IMR-90 (cell line): Measurements from ENCODE around the gene KRT71. TPM values are rescaled to one million over a fixed set of nuclear protein-coding genes. Genes with fewer than 3 reads are reported as not detected.

Experiments
- ATAC-seq: fragments of 200-7000 bp; cut with Tn5 transposase; 2 replicates; pipeline ENCODE4 v1.9.1; 2020; ENCODE audit warnings: low read depth, mild to moderate bottlenecking, moderate library complexity
- BruUV-seq: library from RNA; stranded (reverse); fragments of 400-500 nt; replicated peaks from 2 replicates; lab custom pipeline; 2021; lab: Mats Ljungman, UMichigan
- CTCF ChIA-PET: fragments of 300-600 bp; formaldehyde crosslinking; extraction: SDS; loops from one replicate; lab custom pipeline; 2021; ENCODE audit warnings: antibody characterized with exemption; lab: Yijun Ruan, JAX
- POLR2A ChIA-PET: fragments of 300-600 bp; sonication (Branson Sonifier 250); formaldehyde crosslinking; loops from one replicate; lab custom pipeline; 2022; ENCODE audit warnings: antibody characterized with exemption; ENCODE audit not compliant: unreplicated experiment; lab: Charles Lee
- DNase-seq: peaks from one replicate; pipeline ENCODE4 v3.0.0; 2013
- H2AFZ ChIP-seq: replicated peaks from 2 replicates; pipeline ENCODE3; 2013; ENCODE audit warnings: low read length, mild to moderate bottlenecking; ENCODE audit not compliant: poor library complexity
- H2AK5ac ChIP-seq: 2 replicates; pipeline ENCODE4 v1.6.1; 2013; ENCODE audit warnings: low read depth, low read length, inconsistent platforms
- H2AK9ac ChIP-seq: replicated peaks from 2 replicates; pipeline ENCODE3; 2013; ENCODE audit warnings: mild to moderate bottlenecking, low read depth, low read length, moderate library complexity; ENCODE audit not compliant: poor library complexity
- H2BK120ac ChIP-seq: 2 replicates; pipeline ENCODE4 v1.6.1; 2013; ENCODE audit warnings: low read depth, low read length, inconsistent platforms
- H2BK15ac ChIP-seq: 3 replicates; pipeline ENCODE4 v1.6.1; 2013; ENCODE audit warnings: low read depth, low read length, inconsistent platforms
- H2BK20ac ChIP-seq: 2 replicates; pipeline ENCODE4 v1.6.1; 2013; ENCODE audit warnings: low read depth, mild to moderate bottlenecking, inconsistent platforms, low read length, moderate library complexity
- H2BK5ac ChIP-seq: 2 replicates; pipeline ENCODE4 v1.6.1; 2013; ENCODE audit warnings: mild to moderate bottlenecking, low read depth, low read length, inconsistent platforms; ENCODE audit not compliant: poor library complexity, severe bottlenecking
- H3K14ac ChIP-seq: replicated peaks from 2 replicates; pipeline ENCODE4 v1.6.1; 2013; ENCODE audit warnings: low read depth, low read length, inconsistent platforms
- H3K18ac ChIP-seq: 2 replicates; pipeline ENCODE4 v1.6.1; 2013; ENCODE audit warnings: low read depth, low read length, control low read depth
- H3K23ac ChIP-seq: 2 replicates; pipeline ENCODE4 v1.6.1; 2013; ENCODE audit warnings: low read depth, low read length, inconsistent platforms
- H3K27ac ChIP-seq: 2 replicates; pipeline ENCODE4 v1.5.1; 2013; ENCODE audit warnings: mild to moderate bottlenecking, control low read depth, low read length; ENCODE audit not compliant: insufficient read depth
- H3K27me3 ChIP-seq: 2 replicates; pipeline ENCODE4 v1.6.1; 2013; ENCODE audit warnings: low read length; ENCODE audit not compliant: control insufficient read depth, insufficient read depth
- H3K36me3 ChIP-seq: 2 replicates; pipeline ENCODE4 v1.6.1; 2013; ENCODE audit warnings: low read length, mixed read lengths; ENCODE audit not compliant: control insufficient read depth, insufficient read depth
- H3K4ac ChIP-seq: 2 replicates; pipeline ENCODE4 v1.6.1; 2013; ENCODE audit warnings: low read depth, low read length, inconsistent platforms
- H3K4me1 ChIP-seq: 2 replicates; pipeline ENCODE4 v1.6.1; 2013; ENCODE audit warnings: low read length, mixed read lengths; ENCODE audit not compliant: control insufficient read depth, insufficient read depth
- H3K4me2 ChIP-seq: 2 replicates; pipeline ENCODE4 v1.6.1; 2013; ENCODE audit warnings: low read depth, mild to moderate bottlenecking, control low read depth, low read length, moderate library complexity
- H3K4me3 ChIP-seq: 2 replicates; pipeline ENCODE4 v1.5.1; 2013; ENCODE audit warnings: low read depth, mild to moderate bottlenecking, control low read depth, low read length, moderate library complexity; ENCODE audit not compliant: insufficient read depth
- H3K56ac ChIP-seq: 2 replicates; pipeline ENCODE4 v1.6.1; 2013; ENCODE audit warnings: low read length, inconsistent platforms; ENCODE audit not compliant: insufficient read depth; ENCODE audit errors: extremely low read depth
- H3K79me1 ChIP-seq, 2 experiments: 2 replicates each; pipeline ENCODE4 v1.6.1; 2013; ENCODE audit warnings: low read length in 2 of 2, inconsistent platforms in 1 of 2, low read depth in 1 of 2
- H3K9ac ChIP-seq: 2 replicates; pipeline ENCODE4 v1.6.1; 2013; ENCODE audit warnings: low read depth, low read length, control low read depth
- H3K9me1 ChIP-seq: 2 replicates; pipeline ENCODE4 v1.6.1; 2013; ENCODE audit warnings: low read length, inconsistent platforms; ENCODE audit not compliant: insufficient read depth
- H3K9me3 ChIP-seq: 2 replicates; pipeline ENCODE4 v1.6.1; 2013; ENCODE audit warnings: low read length; ENCODE audit not compliant: control insufficient read depth, insufficient read depth
- H4K20me1 ChIP-seq: 2 replicates; pipeline ENCODE4 v1.6.1; 2013; ENCODE audit warnings: low read length, inconsistent platforms; ENCODE audit not compliant: insufficient read depth
- H4K5ac ChIP-seq: 2 replicates; pipeline ENCODE4 v1.6.1; 2013; ENCODE audit warnings: mild to moderate bottlenecking, low read depth, low read length, control low read depth
- H4K8ac ChIP-seq, 2 experiments: 2 replicates each; pipeline ENCODE4 v1.6.1; 2013; ENCODE audit warnings: low read depth in 2 of 2, low read length in 2 of 2, control low read depth in 1 of 2, inconsistent platforms in 1 of 2
- H4K91ac ChIP-seq: 2 replicates; pipeline ENCODE4 v1.6.1; 2013; ENCODE audit warnings: low read depth, low read length, inconsistent platforms; ENCODE audit not compliant: insufficient read depth
- BHLHE40 ChIP-seq: fragments of 150-350 bp; IDR thresholded peaks from 2 replicates; pipeline ENCODE4 v1.6.1; 2016; ENCODE audit warnings: mild to moderate bottlenecking, low read depth, low read length
- CEBPB ChIP-seq: IDR thresholded peaks from 2 replicates; pipeline ENCODE4 v1.6.1; 2012; ENCODE audit warnings: low read depth, low read length, improper control_type of control experiment
- CHD1 ChIP-seq: IDR thresholded peaks from 2 replicates; pipeline ENCODE4 v1.6.1; 2012; ENCODE audit warnings: low read depth, low read length, improper control_type of control experiment
- CTCF ChIP-seq: conservative IDR thresholded peaks from 2 replicates; pipeline ENCODE4 v1.5.1; 2012; ENCODE audit warnings: mild to moderate bottlenecking, low read depth, low read length, improper control_type of control experiment
- FOS ChIP-seq: fragments of 150-350 bp; IDR thresholded peaks from 2 replicates; pipeline ENCODE4 v1.6.1; 2016; ENCODE audit warnings: low read depth, low read length
- MAFK ChIP-seq: IDR thresholded peaks from 2 replicates; pipeline ENCODE4 v1.6.1; 2012; ENCODE audit warnings: low read depth, low read length, improper control_type of control experiment
- MAZ ChIP-seq: IDR thresholded peaks from 2 replicates; pipeline ENCODE4 v1.6.1; 2012; ENCODE audit warnings: low read depth, mild to moderate bottlenecking, low read length, improper control_type of control experiment, moderate library complexity, borderline replicate concordance
- MXI1 ChIP-seq: IDR thresholded peaks from 2 replicates; pipeline ENCODE4 v1.6.1; 2012; ENCODE audit warnings: low read depth, mild to moderate bottlenecking, low read length, moderate library complexity, borderline replicate concordance
- NFE2L2 ChIP-seq: fragments of 150-350 bp; IDR thresholded peaks from 2 replicates; pipeline ENCODE4 v1.6.1; 2016; ENCODE audit warnings: low read depth, mild to moderate bottlenecking, low read length
- POLR2A ChIP-seq: IDR thresholded peaks from 2 replicates; pipeline ENCODE4 v1.6.1; 2012; ENCODE audit warnings: mild to moderate bottlenecking, low read depth, low read length
- RAD21 ChIP-seq: IDR thresholded peaks from 2 replicates; pipeline ENCODE4 v1.6.1; 2012; ENCODE audit warnings: low read length, improper control_type of control experiment
- RCOR1 ChIP-seq: IDR thresholded peaks from 2 replicates; pipeline ENCODE4 v1.6.1; 2012; ENCODE audit warnings: mild to moderate bottlenecking, low read length, improper control_type of control experiment; ENCODE audit not compliant: insufficient replicate concordance
- RFX5 ChIP-seq: IDR thresholded peaks from 2 replicates; pipeline ENCODE4 v1.8.0; 2012; ENCODE audit warnings: low read depth, mild to moderate bottlenecking, low read length, moderate library complexity
- SMC3 ChIP-seq: fragments of 150-350 bp; IDR thresholded peaks from 2 replicates; pipeline ENCODE4 v1.6.1; 2016; ENCODE audit warnings: low read depth, mild to moderate bottlenecking, antibody characterized with exemption, low read length, moderate library complexity
- WGBS, 2 experiments: methylation state at CpG; one replicate each; pipeline versions ENCODE4 v1.1.5 to v1.1.7; 2013; ENCODE audit warnings: missing lambda C conversion rate in 2 of 2; ENCODE audit not compliant: insufficient read length in 1 of 2; ENCODE audit errors: extremely low coverage in 2 of 2; 5-methylcytosine and 5-hydroxymethylcytosine counted together
- dilution Hi-C: fragments of 300-500 bp; cut with HindIII; formaldehyde crosslinking; loops from one replicate; pipeline ENCODE4 v1.14.3; 2018; ENCODE audit warnings: low sequenced_read_pairs; ENCODE audit not compliant: unreplicated experiment
- in situ Hi-C: fragments of 300-500 bp; cut with MboI; formaldehyde crosslinking; loops from 3 replicates; pipeline ENCODE4 v1.14.3; 2019; ENCODE audit warnings: low sequenced_read_pairs, inconsistent platforms, mixed read lengths
- intact Hi-C: fragments of 100-400 bp; cut with micrococcal nuclease; formaldehyde crosslinking; loops from 2 replicates; pipeline ENCODE4 v1.10.0; 2022
- polyA plus RNA-seq, 3 experiments: library from polyadenylated mRNA; depleted of rRNA; stranded (reverse); fragments of >200 nt; gene quantifications; 2 replicates each; pipeline ENCODE4 v1.2.3, GENCODE V29; 2012; ENCODE audit warnings: low replicate concordance in 1 of 3
- total RNA-seq: library from RNA; depleted of rRNA; stranded (reverse); fragments of >200 nt; gene quantifications from 2 replicates; pipeline ENCODE4 v1.2.3, GENCODE V29; 2012
- TF ChIP-seq, protein P1 (sequence below): fragments of 150-350 bp; IDR thresholded peaks from 2 replicates; pipeline ENCODE4 v1.6.1; 2017; ENCODE audit warnings: mild to moderate bottlenecking, antibody characterized with exemption, low read length, low read depth
- TF ChIP-seq, protein P2 (sequence below): fragments of 150-350 bp; IDR thresholded peaks from 2 replicates; pipeline ENCODE4 v1.6.1; 2016; ENCODE audit warnings: low read depth, mild to moderate bottlenecking, low read length, moderate library complexity, borderline replicate concordance

KRT71 gene
- total and polyA plus RNA-seq, 2 of the 4 experiments (the other 2 are of a cell fraction) = not detected

DNA sequence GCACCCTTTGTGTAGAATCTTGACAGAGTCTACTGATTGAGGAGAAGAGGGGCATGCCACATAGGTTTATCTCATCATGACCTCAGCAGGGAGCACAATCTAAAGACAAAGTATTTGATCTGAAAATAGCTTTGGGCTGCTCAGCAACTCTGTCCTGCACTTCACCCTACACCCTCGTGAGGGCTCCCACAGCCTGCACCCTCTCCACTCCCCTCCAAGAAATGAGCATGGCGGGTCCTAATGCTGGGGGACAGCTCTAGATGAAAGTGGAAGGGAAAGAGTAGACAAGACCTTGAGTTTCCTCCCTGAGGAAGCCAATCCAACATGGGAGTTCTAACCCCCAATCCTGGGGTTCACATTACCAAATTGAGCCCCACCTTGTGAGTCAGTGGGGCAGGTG lies 22.0 kb downstream of the KRT71 start:
- Histone ChIP-seq H2AK5ac (no peak overlapping the region), H4K20me1 (no peaks in the 10 kb centered on the region), H4K91ac (no peak overlapping the region), H3K27ac (no peak overlapping the region), H3K27me3 (peaks cover 24% of the 10 kb centered on the region), H2AK9ac (no peak overlapping the region), H3K9ac (no peak overlapping the region), H3K36me3 (no peaks in the 10 kb centered on the region), H3K9me3 (no peaks in the 10 kb centered on the region), H2BK15ac (no peak overlapping the region), H3K56ac (no peak overlapping the region), H2AFZ (no peak overlapping the region), H2BK5ac (no peak overlapping the region), H3K4me2 (no peak overlapping the region), H3K4ac (no peak overlapping the region), H3K4me1 (no peaks in the 10 kb centered on the region), H3K14ac (no peak overlapping the region), H2BK120ac (no peak overlapping the region), H4K8ac (no peak overlapping the region), H3K23ac (no peak overlapping the region), H2BK20ac (no peak overlapping the region), H3K9me1 (no peaks in the 10 kb centered on the region), H3K79me1 (no peaks in the 10 kb centered on the region), H3K18ac (no peak overlapping the region), H3K4me3 (no peak overlapping the region), H4K5ac (no peak overlapping the region)
- WGBS, 2 experiments = no CpG with 5 or more reads among the region's 2 CpGs
- in situ Hi-C loops = no loop called here
- ChIA-PET CTCF (no interaction called here), POLR2A (no interaction called here)
- dilution Hi-C loops = no loop called here
- no peak for ATAC-seq
- TF ChIP-seq CEBPB = no peak
- no peak for TF ChIP-seq RFX5
- TF ChIP-seq RCOR1 = no peak
- TF ChIP-seq MAFK = no peak
- no peak for TF ChIP-seq SMC3
- TF ChIP-seq, protein P1, sequence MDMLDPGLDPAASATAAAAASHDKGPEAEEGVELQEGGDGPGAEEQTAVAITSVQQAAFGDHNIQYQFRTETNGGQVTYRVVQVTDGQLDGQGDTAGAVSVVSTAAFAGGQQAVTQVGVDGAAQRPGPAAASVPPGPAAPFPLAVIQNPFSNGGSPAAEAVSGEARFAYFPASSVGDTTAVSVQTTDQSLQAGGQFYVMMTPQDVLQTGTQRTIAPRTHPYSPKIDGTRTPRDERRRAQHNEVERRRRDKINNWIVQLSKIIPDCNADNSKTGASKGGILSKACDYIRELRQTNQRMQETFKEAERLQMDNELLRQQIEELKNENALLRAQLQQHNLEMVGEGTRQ = no peak
- no peak for TF ChIP-seq BHLHE40
- TF ChIP-seq CTCF = no peak
- no peak for TF ChIP-seq RAD21
- TF ChIP-seq CHD1 = no peak
- no peak for TF ChIP-seq NFE2L2
- no peak for TF ChIP-seq MXI1
- no peak for TF ChIP-seq FOS
- TF ChIP-seq POLR2A = no peak
- TF ChIP-seq MAZ = no peak
- TF ChIP-seq, protein P2, sequence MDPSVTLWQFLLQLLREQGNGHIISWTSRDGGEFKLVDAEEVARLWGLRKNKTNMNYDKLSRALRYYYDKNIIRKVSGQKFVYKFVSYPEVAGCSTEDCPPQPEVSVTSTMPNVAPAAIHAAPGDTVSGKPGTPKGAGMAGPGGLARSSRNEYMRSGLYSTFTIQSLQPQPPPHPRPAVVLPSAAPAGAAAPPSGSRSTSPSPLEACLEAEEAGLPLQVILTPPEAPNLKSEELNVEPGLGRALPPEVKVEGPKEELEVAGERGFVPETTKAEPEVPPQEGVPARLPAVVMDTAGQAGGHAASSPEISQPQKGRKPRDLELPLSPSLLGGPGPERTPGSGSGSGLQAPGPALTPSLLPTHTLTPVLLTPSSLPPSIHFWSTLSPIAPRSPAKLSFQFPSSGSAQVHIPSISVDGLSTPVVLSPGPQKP = no peak
- intact Hi-C loops = no loop called here
- no TSS peak for BruUV-seq
- no peak for DNase-seq
